Esophagus mucosa (tissue), 1 donor: ENCODE data around the gene SLC9A7. TPM values are rescaled to one million over a fixed set of nuclear protein-coding genes. Genes with fewer than 3 reads are reported as not detected.

Experiments
- ATAC-seq: fragments of 200-7000 bp; cut with Tn5 transposase; one replicate; pipeline ENCODE4 v1.9.1; 2020
- total RNA-seq: library from RNA; stranded (reverse); gene quantifications from one replicate; pipeline ENCODE4 v1.2.4, GENCODE V29; 2023
- donor health status: DM: yes; HTN: yes; CAD: no.

SLC9A7 gene
- total RNA-seq, 1 donor from 2014 or later, result 6.3 TPM

DNA sequence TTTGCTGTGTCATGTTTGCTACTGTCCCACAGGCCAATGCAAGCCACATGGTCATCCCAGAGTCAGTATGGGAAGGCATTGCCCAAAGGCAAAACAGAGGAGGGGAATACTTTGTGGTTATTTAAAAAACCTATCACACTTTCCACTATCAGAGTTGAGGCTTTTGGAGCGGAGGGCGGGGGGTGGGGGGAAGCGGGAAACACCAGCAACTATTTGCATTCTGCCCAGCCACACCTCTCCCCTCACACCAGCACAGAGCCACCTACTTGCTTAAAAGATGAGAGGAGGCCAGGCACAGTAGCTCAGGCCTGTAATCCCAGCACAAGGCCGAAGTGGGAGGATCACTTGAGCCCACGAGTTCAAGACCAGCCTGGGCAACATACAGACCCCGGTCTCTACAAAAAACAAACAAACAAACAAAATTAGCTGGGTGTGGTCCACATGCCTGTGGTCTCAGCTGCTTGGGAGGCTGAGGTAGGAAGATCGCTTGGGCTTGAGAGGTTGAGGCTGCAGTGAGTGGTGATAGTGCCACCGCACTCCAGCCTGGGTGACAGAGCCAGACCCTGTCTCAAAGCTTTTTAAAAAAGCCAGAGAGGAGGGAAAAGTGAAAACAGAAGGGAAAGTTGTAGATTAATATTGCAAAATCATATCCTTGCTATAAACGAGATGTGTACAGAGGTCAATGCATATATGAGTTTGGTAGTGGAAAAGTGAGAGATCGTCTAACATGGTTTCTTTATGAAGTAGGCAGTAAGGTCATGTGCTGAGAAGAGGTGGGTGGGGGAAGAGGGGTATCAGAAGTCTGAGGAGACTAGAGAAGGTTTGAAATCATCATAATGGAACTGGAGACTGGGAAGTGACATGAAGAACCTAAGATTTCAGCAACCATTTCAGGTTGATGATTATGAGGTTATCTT, 187.2 kb downstream of the SLC9A7 start:
- ATAC-seq, result no peak

DNA sequence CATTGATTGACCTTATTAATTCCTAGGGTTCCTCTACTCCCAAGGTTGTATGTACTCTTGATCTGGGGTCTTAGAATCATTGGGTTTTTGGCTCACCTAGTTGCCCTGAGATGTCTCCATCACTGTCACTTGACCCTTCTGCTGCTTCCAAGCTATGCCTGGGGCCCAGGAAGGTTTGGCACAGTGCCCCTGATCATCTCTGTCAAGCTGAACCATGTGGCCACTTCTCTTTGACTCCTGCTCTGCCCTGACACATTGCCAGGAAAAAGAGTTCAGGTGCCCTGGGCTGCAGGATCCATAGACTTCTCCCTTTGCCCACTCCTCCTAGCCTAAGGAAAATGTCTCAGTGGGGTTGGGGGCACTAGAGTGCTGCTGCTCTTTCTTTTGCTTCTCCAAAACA, 189.3 kb downstream of the SLC9A7 start:
- no peak for ATAC-seq

DNA sequence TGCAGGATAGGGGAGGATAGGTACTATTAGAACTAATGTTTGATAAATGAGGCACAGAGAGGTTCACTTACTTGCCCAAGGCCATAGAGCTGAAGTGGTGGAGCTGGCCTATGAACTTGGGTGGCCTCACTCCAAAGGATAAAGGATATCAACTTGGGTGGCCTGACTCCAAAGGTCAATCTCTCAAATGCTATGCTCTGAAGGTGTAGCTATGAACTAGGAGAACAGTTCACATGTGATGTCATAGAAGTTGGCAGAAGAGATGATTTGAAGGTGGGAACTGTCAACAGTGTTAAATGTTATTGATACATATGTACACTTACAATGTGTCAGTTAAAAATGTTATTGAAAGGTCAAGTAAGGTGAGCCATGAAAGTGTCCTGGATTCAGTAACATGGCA, 191.5 kb downstream of the SLC9A7 start:
- no peak for ATAC-seq

DNA sequence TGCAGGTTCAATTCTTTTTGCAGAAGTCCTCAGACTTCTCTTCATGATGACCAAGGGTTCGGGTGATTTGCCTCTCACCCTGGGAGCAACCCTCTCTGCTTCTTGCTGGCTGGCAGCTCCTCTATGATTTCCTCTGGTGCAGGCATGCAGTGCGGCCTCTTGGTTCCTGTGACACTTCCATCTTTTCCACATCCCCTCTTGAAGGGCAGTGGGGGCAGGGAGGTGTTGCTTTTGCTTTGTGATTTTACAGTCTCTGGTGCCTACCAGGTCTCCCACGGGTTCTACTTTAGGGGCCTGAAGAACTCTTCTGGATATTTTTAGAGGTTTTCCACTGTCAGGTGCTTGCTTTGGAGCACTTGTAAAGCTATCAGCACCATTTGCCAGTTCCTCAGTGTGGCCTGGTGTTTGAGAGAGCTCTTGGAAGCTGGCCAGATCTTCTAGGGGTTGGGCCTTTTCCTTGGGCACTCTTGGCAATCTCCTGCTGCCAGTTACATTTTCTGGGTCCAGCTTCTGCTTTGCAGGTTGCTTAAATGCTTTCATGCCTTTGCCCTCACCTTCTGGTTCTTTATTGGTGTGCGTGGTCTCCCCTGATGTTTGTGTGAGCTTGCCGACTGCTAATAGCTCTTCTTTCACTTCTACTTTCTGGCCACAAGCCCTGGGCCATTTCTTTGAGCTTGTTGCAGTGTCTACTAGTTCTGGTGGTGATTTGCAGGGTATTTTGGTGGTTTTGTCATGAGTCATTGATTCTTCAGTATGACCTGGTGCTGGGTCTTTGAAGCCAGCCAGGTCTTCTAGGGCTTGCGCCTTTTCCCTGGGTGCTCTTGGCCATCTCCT, 196.9 kb downstream of the SLC9A7 start:
- no peak for ATAC-seq

DNA sequence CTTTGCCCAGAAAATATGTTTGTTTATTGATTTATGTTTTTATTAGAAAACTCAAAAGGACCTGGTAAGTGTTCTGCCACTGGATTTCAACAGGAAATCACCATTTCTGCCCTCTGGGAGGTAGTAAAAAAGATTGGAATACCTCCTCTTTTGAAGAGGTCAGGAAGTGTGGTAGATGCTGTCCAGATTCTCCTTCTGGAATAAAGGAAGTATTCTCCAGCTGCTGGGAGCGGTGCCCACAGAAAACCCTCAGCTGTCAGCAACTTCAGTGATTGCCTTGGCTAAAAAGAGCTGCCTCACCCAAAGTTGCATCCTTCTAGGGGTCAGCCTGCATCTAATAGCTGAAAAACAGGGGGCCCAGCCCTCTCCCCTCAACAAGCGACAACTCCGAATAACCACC, 199.9 kb downstream of the SLC9A7 start:
- no peak for ATAC-seq

DNA sequence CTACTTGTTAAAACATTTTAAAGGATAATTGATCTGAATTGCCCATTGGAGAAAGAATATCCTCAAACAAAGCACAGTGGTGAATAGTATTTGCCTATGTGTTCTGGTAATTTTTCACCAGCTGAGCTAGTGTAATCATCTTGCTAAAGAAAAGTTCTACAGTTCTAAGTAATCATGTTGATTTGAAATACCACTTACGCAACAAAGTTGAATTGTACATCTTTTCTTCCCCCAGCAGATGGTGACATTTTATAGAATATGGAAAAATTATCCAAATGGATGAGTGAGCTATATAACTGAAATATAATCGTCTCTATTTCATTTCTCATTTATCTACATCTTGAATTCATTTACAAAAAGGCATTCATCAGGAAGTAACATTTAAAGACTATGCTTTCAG, 204.0 kb downstream of the SLC9A7 start:
- ATAC-seq, result no peak

DNA sequence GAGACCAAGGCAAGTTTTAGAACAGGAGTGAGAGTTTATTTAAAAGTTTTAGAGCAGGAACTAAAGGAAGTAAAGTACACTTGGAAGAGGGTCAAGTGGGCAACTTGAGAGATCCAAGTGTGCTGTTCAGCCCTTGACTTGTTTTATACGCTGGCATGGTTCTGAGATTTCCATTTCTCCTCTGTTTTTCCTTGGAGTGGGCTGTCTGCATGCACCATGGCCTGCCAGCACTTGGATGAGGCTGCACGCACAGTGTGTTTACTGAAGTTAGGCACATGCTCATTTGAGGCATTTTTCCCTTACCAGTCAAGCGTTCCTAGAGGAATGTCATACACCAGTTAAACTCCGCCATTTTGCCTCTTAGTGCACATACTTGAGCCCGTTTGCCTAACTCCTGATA, 205.0 kb downstream of the SLC9A7 start:
- no peak for ATAC-seq

DNA sequence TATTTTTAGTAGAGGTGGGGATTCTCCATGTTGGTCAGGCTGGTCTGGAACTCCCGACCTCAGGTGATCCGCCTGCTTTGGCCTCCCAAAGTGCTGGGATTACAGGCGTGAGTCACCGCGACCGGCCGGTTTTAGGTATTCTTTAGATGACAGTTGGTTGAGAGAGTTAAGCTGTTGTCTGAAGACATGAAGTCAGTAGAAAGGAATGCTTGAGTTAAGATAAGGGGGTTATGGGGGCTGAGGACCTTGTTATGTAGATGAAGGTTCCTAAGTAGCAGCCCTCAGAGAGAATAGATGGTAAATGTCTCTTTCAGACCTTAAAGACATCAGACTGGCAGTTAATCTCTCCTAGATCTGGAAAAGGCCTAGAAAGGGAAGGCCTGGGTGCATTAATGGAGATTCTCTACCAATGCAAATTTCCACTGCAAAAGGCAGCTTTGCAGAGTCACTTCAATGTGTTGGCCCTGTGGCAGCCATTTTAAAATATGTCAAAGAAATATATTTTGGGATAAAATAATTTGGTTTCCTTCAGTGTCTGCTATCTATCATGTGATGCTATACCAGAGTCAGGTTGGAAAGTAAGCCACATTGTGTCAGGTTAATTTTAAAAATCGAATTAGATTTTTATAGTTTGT, 207.3 kb downstream of the SLC9A7 start:
- no peak for ATAC-seq

DNA sequence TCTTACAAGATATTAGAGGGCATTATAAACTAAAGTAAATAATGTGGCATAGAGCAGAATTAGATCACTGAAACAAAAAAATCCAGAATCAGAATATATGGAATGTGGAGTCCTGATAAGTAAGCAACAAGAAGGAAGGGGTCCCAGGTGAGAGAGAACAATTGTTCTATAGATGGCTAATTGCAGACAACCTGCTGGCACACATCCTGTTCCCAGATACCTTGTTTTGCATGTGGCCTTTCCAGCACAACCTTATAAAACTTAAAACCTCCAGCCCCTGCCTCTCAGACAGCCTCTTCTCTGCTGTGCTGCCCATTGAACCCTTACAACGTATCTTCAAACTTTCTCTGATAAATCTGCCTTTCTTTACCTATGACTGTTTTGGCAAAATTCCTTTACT, 209.0 kb downstream of the SLC9A7 start:
- ATAC-seq, result no peak

Other genes with a start within 250 kb of the SLC9A7 start
- gene ZNF674, start 213.7 kb downstream of the SLC9A7 start, total RNA-seq, result 3.6 TPM
- 0.96 TPM for gene CHST7, start 185.4 kb downstream of the SLC9A7 start, total RNA-seq
- gene RP2, start 77.9 kb upstream of the SLC9A7 start, total RNA-seq, result 8.4 TPM
- gene JADE3, start 153.3 kb upstream of the SLC9A7 start, total RNA-seq, result 4.9 TPM